Neuron (in vitro differentiated cells): Measurements from ENCODE around the gene F7.

ENCODE experiments used
- H2AFZ ChIP-seq: one replicate; pipeline ENCODE4 v1.6.1; 2013; ENCODE audit warnings: low read depth, mild to moderate bottlenecking, inconsistent platforms, low read length, moderate library complexity
- H3K27me3 ChIP-seq: one replicate; pipeline ENCODE4 v1.6.1; 2013; ENCODE audit warnings: low read length; ENCODE audit not compliant: insufficient read depth
- H3K36me3 ChIP-seq: one replicate; pipeline ENCODE4 v1.6.1; 2013; ENCODE audit warnings: low read length; ENCODE audit not compliant: insufficient read depth
- H3K4me1 ChIP-seq: one replicate; pipeline ENCODE4 v1.6.1; 2013; ENCODE audit warnings: low read length; ENCODE audit not compliant: insufficient read depth
- H3K4me3 ChIP-seq: 2 replicates; pipeline ENCODE4 v1.5.1; 2013; ENCODE audit warnings: mild to moderate bottlenecking, low read length, moderate library complexity
- H3K9me3 ChIP-seq: one replicate; pipeline ENCODE4 v1.6.1; 2013; ENCODE audit warnings: low read length

The F7 gene

GRCh38 chr13:113124211-113124970 lies 18.8 kb downstream of the F7 start:
- Histone ChIP-seq H2AFZ (no peak overlapping the region), H3K9me3 (no peaks in the 10 kb centered on the region), H3K4me1 (peaks cover 13% of the 10 kb centered on the region), H3K4me3 (no peak overlapping the region), H3K27me3 (no peaks in the 10 kb centered on the region), H3K36me3 (no peaks in the 10 kb centered on the region)

GRCh38 chr13:113125506-113126264 lies 20.1 kb downstream of the F7 start:
- peaks cover 13% of the 10 kb centered on the region for H3K4me1 ChIP-seq
- H3K27me3 ChIP-seq = no peaks in the 10 kb centered on the region
- H3K4me3 ChIP-seq = no peak overlapping the region

GRCh38 chr13:113126265-113127150 lies 20.9 kb downstream of the F7 start:
- H3K4me1 ChIP-seq = peaks cover 13% of the 10 kb centered on the region
- no peaks in the 10 kb centered on the region for H3K9me3 ChIP-seq
- no peak overlapping the region for H2AFZ ChIP-seq
- no peak overlapping the region for H3K4me3 ChIP-seq
- H3K27me3 ChIP-seq = peaks cover 2% of the 10 kb centered on the region
- H3K36me3 ChIP-seq = no peaks in the 10 kb centered on the region

More at GRCh38 chr13:113125506-113126264, 20.1 kb downstream of the F7 start:
- Histone ChIP-seq H2AFZ (no peak overlapping the region), H3K9me3 (no peaks in the 10 kb centered on the region), H3K36me3 (no peaks in the 10 kb centered on the region)

DNA sequence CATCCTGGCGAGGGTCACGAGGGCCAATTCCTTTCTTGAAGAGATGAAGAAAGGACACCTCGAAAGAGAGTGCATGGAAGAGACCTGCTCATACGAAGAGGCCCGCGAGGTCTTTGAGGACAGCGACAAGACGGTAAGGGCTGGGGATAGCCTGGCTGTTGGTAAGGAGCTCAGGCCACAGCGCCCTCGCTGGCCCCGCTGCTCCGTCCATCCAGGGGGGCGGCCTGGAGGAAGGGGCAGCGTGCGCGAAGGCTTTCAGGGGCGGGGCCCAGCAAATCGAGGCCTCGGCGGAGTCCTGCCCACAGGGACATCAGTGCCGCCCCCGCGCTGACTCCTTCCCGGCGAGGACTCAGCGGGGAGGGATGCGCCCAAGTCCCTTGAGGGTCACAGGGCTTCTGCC lies 23.9 kb downstream of the F7 start:
- Histone ChIP-seq H2AFZ (no peak overlapping the region), H3K27me3 (peaks cover 4% of the 10 kb centered on the region), H3K4me1 (no peaks in the 10 kb centered on the region), H3K9me3 (no peaks in the 10 kb centered on the region), H3K4me3 (no peak overlapping the region), H3K36me3 (no peaks in the 10 kb centered on the region)

GRCh38 chr13:113129921-113130750 lies 24.5 kb downstream of the F7 start:
- peaks cover 4% of the 10 kb centered on the region for H3K27me3 ChIP-seq

DNA sequence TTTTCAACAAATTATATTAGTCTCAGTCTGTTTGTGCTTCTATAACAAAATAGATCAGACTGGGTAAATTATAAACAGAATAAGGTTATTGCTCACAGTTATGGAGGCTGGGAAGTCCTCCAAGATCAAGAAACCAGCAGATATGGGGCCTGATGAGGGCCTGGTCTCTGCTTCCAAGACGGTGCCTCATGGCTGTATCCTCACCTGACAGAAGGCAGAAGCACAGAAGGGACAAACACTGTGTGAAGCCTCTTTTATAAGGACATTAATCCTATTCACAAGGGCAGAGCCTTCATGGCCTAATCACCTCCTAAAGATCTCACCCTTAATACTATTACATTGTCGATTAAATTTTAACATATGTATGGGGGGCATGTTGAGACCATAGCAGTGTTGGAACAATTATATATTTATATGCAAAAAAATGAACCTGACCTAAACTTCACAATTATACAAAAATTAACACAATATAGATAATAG lies 29.7 kb downstream of the F7 start:
- H3K9me3 ChIP-seq = no peaks in the 10 kb centered on the region
- no peak overlapping the region for H3K4me3 ChIP-seq
- H3K27me3 ChIP-seq = peaks cover 4% of the 10 kb centered on the region
- no peak overlapping the region for H2AFZ ChIP-seq
- H3K4me1 ChIP-seq = peaks cover 5% of the 10 kb centered on the region
- H3K36me3 ChIP-seq = no peaks in the 10 kb centered on the region

More at GRCh38 chr13:113129921-113130750, 24.5 kb downstream of the F7 start:
- H3K4me1 ChIP-seq = no peaks in the 10 kb centered on the region
- no peaks in the 10 kb centered on the region for H3K36me3 ChIP-seq
- H3K9me3 ChIP-seq = no peaks in the 10 kb centered on the region
- H2AFZ ChIP-seq = no peak overlapping the region
- H3K4me3 ChIP-seq = no peak overlapping the region

DNA sequence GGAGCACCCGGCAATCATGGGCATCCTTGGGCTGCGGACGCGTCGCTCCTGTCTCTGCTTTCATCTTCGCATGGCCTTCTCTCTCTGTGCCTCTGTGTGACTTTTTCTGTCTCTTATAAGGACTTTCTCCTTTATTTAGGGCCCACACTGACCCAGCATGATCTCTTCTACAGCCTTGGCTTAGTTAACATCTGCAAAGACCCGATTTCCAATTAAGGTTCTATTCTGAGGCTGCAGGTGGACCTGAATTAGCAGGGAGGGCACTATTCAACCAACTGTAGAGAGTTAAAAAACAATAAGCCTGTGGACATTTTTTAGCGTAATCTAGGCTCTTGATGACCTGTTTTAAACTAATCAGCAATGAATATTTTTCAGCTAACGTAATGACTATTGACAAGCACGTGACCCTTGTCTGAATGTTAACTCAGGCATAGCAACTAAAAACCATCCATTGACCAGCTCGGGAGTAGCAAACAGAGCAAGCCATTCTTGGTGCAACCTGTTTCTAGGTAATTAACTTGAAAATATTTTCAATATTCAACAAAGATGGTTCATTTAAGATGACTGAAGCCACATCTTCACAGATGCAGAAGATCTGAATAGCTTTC lies 32.2 kb downstream of the F7 start:
- H3K9me3 ChIP-seq = no peaks in the 10 kb centered on the region

GRCh38 chr13:113138792-113139551 lies 33.4 kb downstream of the F7 start:
- no peak overlapping the region for H2AFZ ChIP-seq
- no peaks in the 10 kb centered on the region for H3K27me3 ChIP-seq
- H3K4me3 ChIP-seq = no peak overlapping the region
- H3K9me3 ChIP-seq = no peaks in the 10 kb centered on the region
- no peaks in the 10 kb centered on the region for H3K36me3 ChIP-seq
- peaks cover 5% of the 10 kb centered on the region for H3K4me1 ChIP-seq

More for the DNA sequence above, 32.2 kb downstream of the F7 start:
- Histone ChIP-seq H2AFZ (no peak overlapping the region), H3K4me3 (no peak overlapping the region), H3K27me3 (peaks cover 2% of the 10 kb centered on the region), H3K36me3 (no peaks in the 10 kb centered on the region), H3K4me1 (peaks cover 5% of the 10 kb centered on the region)

DNA sequence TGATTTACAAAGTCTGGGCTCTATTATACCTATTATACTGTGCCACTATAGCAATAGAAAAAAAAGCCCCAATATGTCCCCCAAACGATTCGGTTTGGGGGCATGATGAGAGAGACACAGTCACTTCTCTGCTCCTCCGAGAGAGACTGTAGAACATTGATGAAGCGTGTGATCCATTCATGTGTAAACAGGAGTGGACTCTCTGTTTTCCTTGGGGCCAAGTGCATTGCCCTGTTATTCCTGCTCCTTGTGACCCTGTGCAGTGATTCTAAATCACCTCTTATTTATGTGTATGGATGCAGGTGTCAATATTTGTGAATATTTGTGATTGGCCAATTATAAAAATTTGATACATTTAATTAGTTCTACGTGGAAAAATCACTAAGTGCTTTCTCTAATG lies 34.0 kb downstream of the F7 start:
- no peak overlapping the region for H2AFZ ChIP-seq
- H3K27me3 ChIP-seq = no peaks in the 10 kb centered on the region
- H3K4me1 ChIP-seq = peaks cover 5% of the 10 kb centered on the region
- no peaks in the 10 kb centered on the region for H3K36me3 ChIP-seq
- H3K4me3 ChIP-seq = no peak overlapping the region
- H3K9me3 ChIP-seq = no peaks in the 10 kb centered on the region

DNA sequence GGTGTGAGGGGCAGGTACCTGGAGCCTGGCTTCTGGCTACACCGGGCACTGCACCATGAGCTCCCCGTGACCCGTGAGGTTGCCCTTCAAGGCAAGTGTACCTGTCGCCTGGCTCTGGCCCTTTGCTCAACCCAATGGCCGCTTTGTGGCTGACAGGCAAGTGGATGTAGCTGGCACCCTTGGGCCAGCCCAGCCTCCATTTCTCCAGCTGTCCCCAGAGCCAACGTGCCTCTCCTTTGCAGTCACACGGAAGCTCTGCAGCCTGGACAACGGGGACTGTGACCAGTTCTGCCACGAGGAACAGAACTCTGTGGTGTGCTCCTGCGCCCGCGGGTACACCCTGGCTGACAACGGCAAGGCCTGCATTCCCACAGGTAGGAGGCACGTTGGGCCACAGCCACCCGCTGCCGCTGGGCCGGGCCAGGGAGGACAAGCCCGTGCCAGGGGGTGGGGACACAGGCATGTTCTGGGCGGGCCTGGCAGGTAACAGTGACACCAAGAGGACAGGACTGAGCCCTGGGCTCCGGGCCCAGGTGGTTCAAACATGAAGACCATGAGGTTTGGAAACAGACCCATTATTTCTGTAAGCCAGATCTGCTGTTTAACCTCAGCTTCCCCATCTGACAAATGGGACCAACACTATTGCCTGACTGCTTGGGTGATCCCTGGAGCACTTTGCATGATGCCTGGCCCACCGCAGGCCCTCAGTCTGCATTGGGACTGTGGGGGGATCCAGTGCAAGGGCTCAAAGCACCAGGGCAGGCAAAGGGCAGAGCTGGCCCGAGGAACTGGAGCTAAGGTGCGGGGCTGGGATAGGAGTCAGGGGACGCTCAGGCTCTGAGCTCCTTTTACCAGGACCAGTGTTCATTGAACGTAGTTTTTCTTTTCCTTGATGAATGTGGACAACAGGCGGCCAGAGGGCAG lies 35.3 kb downstream of the F7 start:
- Histone ChIP-seq H3K9me3 (no peaks in the 10 kb centered on the region), H3K27me3 (no peaks in the 10 kb centered on the region), H3K36me3 (no peaks in the 10 kb centered on the region), H2AFZ (no peak overlapping the region), H3K4me3 (no peak overlapping the region), H3K4me1 (peaks cover 5% of the 10 kb centered on the region)

DNA sequence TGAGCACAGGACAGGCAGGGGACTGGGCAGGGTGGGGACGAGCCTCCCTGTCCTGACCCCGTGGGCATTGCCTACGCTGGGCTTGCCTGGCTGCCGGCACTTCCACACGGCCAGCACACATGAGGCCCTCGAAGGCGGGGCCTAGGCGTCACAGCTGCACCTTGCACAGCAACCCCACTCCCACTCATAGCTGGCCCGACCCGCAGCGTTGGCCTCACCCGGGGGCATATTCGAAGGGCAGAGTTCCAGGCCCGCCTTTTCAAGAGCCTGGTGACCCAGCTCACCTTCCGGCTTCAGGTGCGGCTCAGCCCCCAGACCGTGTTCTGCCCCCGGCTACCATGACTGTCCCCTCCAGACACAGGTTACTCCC lies 36.0 kb downstream of the F7 start:
- H3K9me3 ChIP-seq = no peaks in the 10 kb centered on the region
- no peaks in the 10 kb centered on the region for H3K27me3 ChIP-seq
- H3K36me3 ChIP-seq = no peaks in the 10 kb centered on the region
- peaks cover 5% of the 10 kb centered on the region for H3K4me1 ChIP-seq
- no peak overlapping the region for H2AFZ ChIP-seq
- H3K4me3 ChIP-seq = no peak overlapping the region
